Measurements from ENCODE around the gene LTA4H.

LTA4H gene

GRCh38 chr12:96029826-96030225 is 5.6 kb downstream of the LTA4H start:
- H3F3A ChIP-seq (ENCODE audit: insufficient read depth, low read length) = peaks cover under 1% of the 10 kb centered on the region; the same call in 1 of the 2 replicates
- H3K27ac ChIP-seq (ENCODE audit: low read length) = no peak overlapping the region
- no peaks in the 10 kb centered on the region for H3K36me3 ChIP-seq (replicated peaks; ENCODE audit: insufficient read depth, low read length)
- no peaks in the 10 kb centered on the region for H3K9me3 ChIP-seq (replicated peaks; ENCODE audit: insufficient read depth, low read length)
- TF ChIP-seq EZH2phosphoT487 (IDR thresholded peaks at IDR 0.05; ENCODE audit: low read length) (no peak), EZH2 (optimal IDR thresholded peaks at IDR 0.05; ENCODE audit: low read depth, low read length) (no peak), CTCF (IDR thresholded peaks at IDR 0.05; ENCODE audit: low read length) (no peak)
- no peak overlapping the region for H2AFZ ChIP-seq (ENCODE audit: low read length)
- H3K4me3 ChIP-seq (ENCODE audit: low read length) = no peak overlapping the region
- peaks cover 19% of the 10 kb centered on the region for H3K79me2 ChIP-seq (ENCODE audit: low read length)
- no peaks in the 10 kb centered on the region for H4K20me1 ChIP-seq (ENCODE audit: insufficient read depth, low read length)
- no peak overlapping the region for H3K9ac ChIP-seq (ENCODE audit: low read length)
- no peak for DNase-seq
- no peaks in the 10 kb centered on the region for H3K4me1 ChIP-seq (ENCODE audit: low read length)
- no peak overlapping the region for H3K4me2 ChIP-seq (ENCODE audit: low read depth, low read length)
- H3K27me3 ChIP-seq (replicated peaks; ENCODE audit: insufficient read depth, low read length) = no peaks in the 10 kb centered on the region
- H3K9me2 ChIP-seq (replicated peaks; ENCODE audit: insufficient read depth, low read length) = no peaks in the 10 kb centered on the region

- H3K9ac ChIP-seq (ENCODE audit: low read length) = no peak overlapping the region
- H2AFZ ChIP-seq (ENCODE audit: low read length) = no peak overlapping the region
- no peaks in the 10 kb centered on the region for H3K9me2 ChIP-seq (replicated peaks; ENCODE audit: insufficient read depth, low read length)
- no peak overlapping the region for H3K4me3 ChIP-seq (ENCODE audit: low read length)
- peaks cover 6% of the 10 kb centered on the region; the same call in 1 of the 2 replicates for H3K79me2 ChIP-seq (ENCODE audit: low read length)
- no peaks in the 10 kb centered on the region for H3K27me3 ChIP-seq (replicated peaks; ENCODE audit: insufficient read depth, low read length)
- no peaks in the 10 kb centered on the region for H4K20me1 ChIP-seq (ENCODE audit: insufficient read depth, low read length)
- no peaks in the 10 kb centered on the region for H3F3A ChIP-seq (ENCODE audit: insufficient read depth, low read length)
- TF ChIP-seq CTCF (IDR thresholded peaks at IDR 0.05; ENCODE audit: low read length) = no peak
- no peak for TF ChIP-seq EZH2 (optimal IDR thresholded peaks at IDR 0.05; ENCODE audit: low read depth, low read length)
- no peak for TF ChIP-seq EZH2phosphoT487 (IDR thresholded peaks at IDR 0.05; ENCODE audit: low read length)
- no peaks in the 10 kb centered on the region for H3K36me3 ChIP-seq (replicated peaks; ENCODE audit: insufficient read depth, low read length)
- no peaks in the 10 kb centered on the region for H3K4me1 ChIP-seq (ENCODE audit: low read length)
- DNase-seq = no peak
- no peak overlapping the region for H3K4me2 ChIP-seq (ENCODE audit: low read depth, low read length)
- no peak overlapping the region for H3K27ac ChIP-seq (ENCODE audit: low read length)
- H3K9me3 ChIP-seq (replicated peaks; ENCODE audit: insufficient read depth, low read length) = no peaks in the 10 kb centered on the region
Measured at GRCh38 chr12:96028538-96028937, 6.8 kb downstream of the LTA4H start.

GRCh38 chr12:96026331-96026730 is 9.1 kb downstream of the LTA4H start:
- Histone ChIP-seq H2AFZ (ENCODE audit: low read length) (no peak overlapping the region), H3K36me3 (replicated peaks; ENCODE audit: insufficient read depth, low read length) (no peaks in the 10 kb centered on the region)
- no peak for TF ChIP-seq EZH2phosphoT487 (IDR thresholded peaks at IDR 0.05; ENCODE audit: low read length)
- no peak for TF ChIP-seq EZH2 (optimal IDR thresholded peaks at IDR 0.05; ENCODE audit: low read depth, low read length)
- no peak for TF ChIP-seq CTCF (IDR thresholded peaks at IDR 0.05; ENCODE audit: low read length)

More at GRCh38 chr12:96026331-96026730, 9.1 kb downstream of the LTA4H start:
- Histone ChIP-seq H3F3A (ENCODE audit: insufficient read depth, low read length) (no peaks in the 10 kb centered on the region), H3K4me1 (ENCODE audit: low read length) (peaks cover 7% of the 10 kb centered on the region; the same call in 1 of the 2 replicates), H3K4me2 (ENCODE audit: low read depth, low read length) (no peak overlapping the region), H4K20me1 (ENCODE audit: insufficient read depth, low read length) (no peaks in the 10 kb centered on the region), H3K4me3 (ENCODE audit: low read length) (no peak overlapping the region), H3K79me2 (ENCODE audit: low read length) (no peaks in the 10 kb centered on the region; the same call in 1 of the 2 replicates), H3K9ac (ENCODE audit: low read length) (no peak overlapping the region), H3K27me3 (replicated peaks; ENCODE audit: insufficient read depth, low read length) (no peaks in the 10 kb centered on the region), H3K27ac (ENCODE audit: low read length) (no peak overlapping the region), H3K9me2 (replicated peaks; ENCODE audit: insufficient read depth, low read length) (no peaks in the 10 kb centered on the region), H3K9me3 (replicated peaks; ENCODE audit: insufficient read depth, low read length) (no peaks in the 10 kb centered on the region)
- no peak for DNase-seq

All from MM.1S (cell line).